ENCODE measurements around the gene ST3GAL4. TPM values are rescaled to one million over a fixed set of nuclear protein-coding genes. Genes with fewer than 3 reads are reported as not detected.
"Not testable (repeated sequence)": the region's sequence is repeated elsewhere in the genome, so short reads cannot be mapped to it uniquely, and the experiment has no call there.

ST3GAL4 gene
- polyA plus RNA-seq, 3 donors, result 16.1 to 22.6 (median 17.0) TPM

DNA sequence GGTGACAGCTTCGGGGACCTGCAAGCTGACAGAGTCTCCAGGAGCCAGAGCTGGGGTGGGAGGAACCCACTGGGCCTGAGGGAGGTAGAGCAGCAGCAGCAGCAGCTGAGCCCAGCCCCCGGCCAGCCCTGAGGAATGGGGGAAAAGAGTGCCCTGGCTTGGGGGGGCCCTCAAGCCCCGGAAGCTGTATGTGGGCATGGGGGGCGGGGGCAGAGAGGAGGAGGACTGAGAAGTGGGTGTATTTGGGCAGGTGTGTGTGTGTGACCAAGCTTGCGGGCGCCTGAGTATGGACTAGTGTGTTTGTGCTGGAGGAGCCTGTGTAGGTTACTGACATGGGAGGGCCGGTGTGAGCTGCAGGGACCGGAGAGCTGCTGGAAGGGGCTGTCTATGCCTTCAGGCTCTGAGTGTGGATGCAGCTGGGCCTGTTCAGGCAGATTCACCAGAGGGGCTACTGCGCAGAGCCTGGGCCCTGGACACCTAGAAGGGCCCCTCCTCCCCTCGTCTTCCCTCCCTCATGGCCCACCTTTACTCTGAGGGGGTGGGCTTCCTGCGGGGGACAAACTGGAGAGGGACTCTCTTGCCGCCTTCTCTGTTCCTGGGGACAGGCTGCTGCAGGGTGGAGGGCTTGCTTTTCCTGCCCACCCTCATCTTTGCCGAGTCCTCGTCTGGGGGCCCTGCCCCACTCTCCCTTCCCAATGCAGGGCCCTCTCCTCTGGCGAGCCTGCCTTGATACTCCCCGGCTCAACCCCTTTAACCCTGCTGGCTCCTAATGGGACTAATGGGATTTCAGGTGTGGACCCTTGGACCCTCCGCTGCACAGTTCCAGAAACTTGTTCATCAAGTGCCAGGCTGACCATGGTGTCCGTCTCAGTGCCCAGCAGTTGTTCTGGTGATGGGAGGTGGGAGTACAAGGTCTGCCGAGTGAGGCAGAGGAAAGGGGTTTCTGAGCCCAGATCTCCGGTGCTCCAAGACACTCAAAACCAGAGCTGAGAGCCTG, 28.2 kb downstream of the ST3GAL4 start:
- DNase-seq, result no peak

DNA sequence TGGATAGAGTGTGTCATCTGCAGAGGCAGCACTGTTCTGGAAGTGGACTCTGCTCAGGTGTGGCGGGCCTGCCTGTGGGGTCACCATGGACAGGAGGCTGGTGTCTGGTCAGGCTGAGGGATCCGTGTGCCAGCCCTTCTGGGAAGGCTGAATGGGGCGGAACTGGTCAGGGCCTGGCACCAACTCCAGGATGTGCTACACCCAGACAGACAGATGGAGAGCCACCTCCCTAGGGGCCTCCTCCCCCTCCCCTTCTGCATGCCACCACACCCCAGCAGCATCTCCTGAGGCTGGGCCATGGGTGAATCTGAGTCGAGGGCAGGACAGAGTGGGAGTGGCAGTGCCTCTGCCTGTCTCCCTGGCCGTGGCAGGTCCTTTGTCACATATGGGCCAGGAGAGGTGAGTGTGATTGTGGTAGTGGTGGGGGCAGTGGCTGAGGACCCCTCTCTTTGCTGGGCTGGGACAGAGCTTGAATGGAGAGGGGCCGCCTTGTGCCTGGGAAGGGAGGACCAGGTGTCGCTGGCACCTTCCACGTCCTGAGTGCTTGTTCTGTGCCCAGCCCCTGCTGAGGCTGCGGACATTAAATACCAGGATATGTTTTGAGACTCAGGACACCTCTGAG, 29.1 kb downstream of the ST3GAL4 start:
- DNase-seq, result no peak

DNA sequence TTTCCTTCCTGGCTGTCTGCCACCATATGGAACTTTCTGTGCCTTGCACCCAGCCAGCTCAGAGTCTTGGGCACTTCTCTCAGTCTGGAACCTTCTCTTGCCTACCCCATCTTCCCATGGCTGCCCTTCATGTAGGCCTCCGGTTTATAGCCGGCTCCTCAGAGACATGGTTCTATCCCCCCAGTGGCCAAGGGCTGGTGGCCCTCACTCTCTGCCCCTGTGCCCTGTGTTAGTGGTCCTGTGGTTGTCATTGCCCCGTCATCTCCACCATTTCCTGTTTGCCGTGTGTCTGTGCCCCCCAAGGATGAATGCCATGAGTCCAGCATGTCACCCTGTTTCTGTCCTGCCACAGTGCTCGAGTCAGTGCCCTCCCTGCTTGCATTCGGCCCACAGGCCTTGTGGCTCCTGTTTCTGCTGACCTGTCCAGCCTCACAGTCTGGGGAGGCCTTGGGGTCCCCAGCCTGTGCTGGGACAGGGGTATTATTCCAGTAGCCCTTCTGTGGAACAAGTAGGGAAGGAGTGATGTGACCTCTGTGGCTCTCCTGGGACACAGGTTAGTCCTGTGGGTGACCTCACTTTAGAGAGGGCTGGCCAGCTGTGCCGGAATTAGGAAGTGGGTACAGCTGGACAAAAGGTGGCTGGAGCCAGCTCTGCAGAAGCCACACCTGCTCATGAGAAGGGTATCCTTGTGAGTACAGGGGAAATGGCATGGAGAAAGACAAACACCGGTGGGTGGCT, 30.7 kb downstream of the ST3GAL4 start:
- no peak for DNase-seq

DNA sequence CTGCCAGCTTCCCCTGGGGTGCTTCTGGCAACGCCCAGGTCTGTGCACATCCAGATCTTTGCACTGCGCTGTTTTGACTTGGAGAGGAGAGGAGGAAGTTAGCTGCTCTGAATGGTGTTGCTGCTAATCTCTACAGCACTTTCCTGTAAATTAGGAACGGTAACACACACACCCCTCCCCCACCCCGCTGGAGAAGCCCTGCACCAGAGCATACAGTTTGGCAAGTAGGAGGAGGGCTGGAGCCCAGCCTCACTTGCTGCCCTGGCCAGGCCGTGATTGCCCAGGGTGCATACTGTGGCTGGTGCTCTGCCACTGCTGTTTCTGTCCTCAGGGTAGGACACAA, 31.2 kb downstream of the ST3GAL4 start:
- DNase-seq, result not testable (repeated sequence)

DNA sequence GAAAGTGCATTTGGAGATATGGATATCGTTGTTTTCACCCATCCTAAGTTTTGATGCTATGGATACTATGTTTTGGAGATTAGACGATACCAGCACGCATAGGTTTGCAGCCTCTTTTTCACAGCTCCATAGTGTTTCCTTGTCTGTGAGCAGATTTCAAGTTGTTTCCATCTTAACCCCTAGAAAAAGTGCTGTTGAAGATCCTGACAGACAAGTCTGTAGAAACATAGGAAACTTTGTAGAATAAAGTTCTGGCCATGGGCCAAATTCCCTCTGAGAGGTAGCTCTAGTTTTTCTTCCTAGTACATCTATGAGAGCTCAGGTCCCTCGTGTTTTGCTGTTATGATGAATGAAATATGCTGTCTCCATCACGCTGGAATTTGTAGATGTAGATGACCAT, 32.4 kb downstream of the ST3GAL4 start:
- DNase-seq, result no peak

DNA sequence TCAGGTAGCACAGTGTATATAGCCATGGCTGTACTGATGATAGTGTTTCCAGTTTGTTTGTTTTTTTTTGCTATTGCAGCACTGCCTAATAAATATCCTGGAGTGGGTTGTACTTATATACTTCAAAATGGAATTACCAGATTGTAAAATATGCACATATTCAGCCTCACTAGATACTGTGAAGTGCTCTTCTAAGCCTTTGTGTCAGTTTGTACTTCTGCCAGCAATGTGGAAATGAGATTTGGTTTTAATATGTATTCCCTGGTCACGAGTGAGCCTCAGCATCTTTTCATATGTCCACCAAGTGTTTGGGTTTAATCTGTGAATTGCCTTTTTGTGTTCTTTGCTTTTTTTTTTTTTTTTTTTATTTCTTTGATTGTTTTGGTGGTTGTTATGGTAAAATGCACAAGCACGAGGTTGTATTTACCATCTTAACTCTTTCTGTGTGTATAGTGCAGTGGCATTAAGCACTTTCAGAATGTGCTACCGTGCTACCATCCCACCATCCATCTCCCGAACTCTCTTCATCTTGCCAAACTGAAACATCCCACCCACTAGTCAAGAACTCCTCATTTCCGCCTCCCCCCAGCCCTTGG, 34.9 kb downstream of the ST3GAL4 start:
- DNase-seq, result no peak

DNA sequence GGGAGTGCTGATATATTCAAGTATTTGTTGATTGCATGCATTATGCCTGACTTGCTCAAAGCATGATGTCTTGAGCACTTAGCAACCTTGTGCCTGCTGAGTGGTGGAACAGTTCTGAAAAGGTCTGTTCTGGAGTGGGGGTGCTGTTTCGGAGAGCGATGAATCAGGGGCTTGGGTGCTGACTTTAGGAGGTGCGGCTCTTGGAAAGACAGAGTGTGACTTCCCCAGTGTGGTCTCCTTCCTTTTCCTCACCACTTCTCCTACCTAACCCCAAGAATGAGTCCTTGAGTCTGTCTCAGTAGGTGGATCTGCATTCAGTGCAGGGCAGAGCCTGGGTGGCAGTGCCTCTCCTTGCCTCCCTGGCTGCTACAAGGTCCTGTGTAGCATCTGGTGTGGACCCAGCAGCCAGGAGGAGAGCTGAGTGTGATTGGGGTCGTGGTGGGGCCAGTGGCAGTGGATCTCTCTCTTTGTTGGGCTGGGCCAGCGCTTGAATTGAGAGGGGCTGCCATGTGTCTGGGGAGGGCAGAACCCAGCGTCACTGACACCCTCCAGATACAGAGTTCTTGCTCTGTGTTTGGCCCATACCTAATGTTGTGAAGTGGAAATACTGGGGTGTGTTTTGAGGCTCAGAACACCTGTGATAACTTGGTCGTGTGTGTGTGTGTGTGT, 35.9 kb downstream of the ST3GAL4 start:
- DNase-seq, result no peak

DNA sequence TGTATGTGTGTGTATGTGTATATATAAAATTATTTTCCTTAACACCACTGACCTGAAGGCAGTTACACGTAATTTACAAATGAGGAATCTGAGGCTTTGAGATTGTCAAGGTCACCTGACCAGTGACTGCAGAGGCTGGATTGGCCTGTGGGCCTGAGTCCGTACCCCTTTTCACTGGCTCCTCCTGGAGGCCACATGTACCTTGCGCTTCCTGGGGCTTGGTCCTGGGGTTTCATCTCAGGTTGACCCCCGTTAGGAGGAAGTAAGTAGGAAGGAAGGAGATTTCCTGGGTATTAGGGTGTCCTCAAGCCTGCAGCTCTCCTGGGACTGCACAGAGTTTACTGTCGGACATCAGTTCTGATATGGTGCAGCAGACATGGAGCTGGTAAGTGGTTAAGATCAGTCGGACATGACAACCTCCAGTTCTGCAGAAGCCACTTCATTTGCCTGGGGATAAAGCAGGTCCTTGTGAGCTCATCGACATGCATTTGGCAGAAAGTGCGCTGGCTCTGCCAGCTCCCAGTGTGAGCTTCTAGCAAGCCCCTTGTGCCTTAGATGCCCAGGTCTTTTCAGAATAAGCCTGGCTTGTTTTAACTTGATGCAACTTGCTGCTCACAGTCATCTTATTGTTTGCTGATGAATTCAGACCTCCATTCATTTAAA, 36.6 kb downstream of the ST3GAL4 start:
- DNase-seq, result no peak

DNA sequence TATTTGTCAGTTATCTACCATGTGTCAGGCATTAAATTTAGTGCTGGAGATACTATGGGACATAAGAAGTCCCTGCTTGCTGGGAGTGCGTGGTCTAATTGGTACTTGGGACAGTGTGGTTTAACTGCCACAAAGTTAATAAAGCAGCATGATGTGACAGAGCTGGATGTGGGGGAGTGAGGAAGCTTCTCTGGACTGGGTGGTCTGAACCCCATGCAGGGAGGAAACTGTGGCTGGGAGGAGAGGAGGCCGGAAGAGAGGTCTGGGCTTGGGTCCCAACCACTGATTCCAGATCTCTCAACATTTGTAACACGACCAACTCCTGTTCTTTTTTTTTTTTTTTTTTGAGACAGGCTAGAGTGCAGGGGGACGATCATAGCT, 37.1 kb downstream of the ST3GAL4 start:
- DNase-seq, result no peak

DNA sequence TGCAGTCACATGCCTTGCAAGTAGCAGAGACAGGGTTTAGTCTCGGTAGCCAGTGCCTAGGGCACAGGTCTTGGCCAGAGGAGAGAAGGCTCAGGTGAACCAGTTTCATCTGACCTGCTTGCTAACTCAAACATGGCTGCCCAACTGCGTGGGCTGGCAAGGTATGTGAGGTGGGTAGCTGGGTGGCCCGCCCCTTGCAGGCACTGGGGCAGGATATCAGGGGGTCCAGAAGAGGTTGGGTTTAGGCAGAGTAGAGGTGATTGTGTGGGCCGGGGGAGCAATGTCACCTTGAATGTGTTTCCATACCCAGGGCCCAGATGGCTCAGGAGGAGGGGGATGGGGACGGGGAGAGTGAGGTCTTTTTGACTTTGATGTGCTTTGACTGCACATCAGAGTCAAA, 37.7 kb downstream of the ST3GAL4 start:
- DNase-seq, result no peak

DNA sequence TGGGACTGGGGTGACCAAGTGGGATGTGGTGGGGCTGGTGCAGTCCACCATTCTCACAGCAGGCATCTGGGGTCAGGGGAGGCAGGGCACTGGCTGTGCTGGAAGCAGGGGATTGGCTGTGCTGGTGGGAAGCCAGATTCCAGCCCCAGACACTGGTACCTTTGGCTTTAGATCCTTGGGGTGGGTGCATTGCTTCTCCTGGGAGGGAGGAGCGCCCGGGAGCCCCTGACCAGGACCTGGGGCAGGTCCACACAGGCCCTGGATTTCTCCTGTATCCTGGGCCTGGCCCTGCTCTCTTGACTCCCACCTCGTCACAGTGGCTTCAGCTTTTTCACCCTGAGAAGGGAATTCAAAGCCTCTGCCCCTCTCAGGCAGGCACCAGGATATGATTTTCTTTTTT, 38.5 kb downstream of the ST3GAL4 start:
- no peak for DNase-seq

DNA sequence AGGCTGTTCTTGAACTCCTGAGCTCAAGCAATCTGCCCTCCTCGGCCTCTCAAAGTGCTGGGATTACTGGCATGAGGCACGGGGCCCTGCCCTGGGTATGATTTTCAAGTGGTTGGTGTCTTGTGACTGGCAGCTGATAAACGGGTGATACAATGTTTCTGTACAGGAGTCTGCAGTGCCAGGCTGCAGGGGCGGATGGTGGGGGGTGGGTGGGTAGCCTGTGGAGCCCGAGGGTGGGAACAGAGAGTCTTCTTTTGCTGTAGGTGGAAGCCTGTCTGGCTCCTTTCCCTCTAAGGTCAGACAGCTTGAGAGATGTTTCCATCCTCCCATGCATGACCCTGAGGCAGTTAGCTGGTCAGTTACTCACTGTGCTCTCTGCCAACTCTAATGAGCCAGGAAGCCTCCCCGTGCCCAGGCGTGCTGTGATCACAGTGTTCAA, 39.2 kb downstream of the ST3GAL4 start:
- DNase-seq, result not testable (repeated sequence)

DNA sequence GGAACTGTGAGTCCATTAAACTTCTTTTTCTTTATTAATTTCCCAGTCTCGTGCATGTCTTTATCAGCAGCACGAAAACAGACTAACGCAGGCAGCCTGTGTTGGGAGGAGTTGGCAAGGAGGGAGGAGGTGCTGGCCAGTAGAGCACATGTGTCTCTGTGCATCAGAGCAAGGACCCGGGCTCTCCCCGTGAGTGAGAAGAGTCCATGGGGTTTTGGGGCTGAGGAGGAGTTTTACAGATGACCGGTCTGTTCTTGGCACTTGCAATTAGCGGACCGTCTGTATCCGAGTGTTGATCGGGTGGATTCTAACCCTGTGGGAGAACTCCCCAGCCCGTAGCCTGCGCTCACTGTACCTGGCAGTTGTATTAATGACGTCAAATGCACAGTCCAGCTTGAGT, 40.3 kb downstream of the ST3GAL4 start:
- not testable (repeated sequence) for DNase-seq

DNA sequence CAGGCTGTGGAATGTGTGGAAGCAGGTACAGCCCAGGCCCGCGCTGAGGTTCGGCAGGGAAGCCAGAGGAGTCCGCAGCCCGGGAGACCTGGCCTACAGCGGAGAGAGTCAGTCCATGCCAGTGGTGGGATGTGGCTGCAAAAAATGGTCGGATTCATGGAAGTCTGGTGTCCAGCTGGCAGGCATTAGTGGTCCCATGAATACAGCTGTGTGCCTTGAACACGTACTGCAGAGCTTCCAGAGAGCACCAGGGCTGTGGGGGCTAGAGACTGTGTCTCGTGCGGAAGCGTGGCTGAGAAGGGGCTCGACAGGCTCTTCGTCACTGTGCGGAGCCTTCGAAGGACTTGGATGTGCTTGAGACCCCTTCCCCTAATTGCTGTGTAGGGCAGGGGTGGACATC, 40.8 kb downstream of the ST3GAL4 start:
- not testable (repeated sequence) for DNase-seq

DNA sequence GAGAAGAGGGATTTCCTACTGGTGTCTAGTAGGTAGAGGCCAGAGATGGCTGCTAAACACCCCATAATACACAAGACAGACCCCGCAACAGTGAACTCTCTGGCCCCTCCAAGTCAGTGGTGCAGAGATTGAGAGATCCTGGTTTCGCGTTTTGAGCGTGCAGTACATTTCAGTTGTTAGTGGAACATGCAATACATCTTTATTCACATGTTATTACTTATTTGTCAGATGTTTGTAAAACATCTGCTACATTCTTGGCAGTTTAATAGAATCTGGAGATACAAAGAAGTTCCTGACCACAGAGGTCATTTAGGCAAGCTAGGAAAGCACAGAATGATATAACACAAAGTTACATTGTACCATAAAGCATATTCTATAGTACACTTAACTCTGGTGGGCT, 41.5 kb downstream of the ST3GAL4 start:
- no peak for DNase-seq

DNA sequence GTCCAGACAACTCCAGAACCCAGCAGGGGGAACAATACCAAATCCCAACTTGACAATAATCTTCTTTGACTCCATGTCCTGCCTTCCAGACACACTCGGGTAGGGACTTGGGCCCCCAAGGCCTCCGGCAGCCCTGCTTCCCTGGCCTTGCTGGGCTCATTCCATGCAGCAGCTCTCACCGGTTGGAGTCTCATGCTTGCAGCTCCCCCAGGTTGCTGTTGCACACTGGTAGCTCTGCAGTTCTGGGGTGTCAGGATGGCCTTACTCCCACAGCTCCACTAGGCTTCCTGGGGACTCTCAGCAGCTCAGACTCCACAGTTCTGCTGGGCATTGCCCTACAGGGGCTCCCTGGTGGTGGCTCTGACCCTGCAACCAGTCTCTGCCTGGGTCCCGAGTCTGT, 42.8 kb downstream of the ST3GAL4 start:
- DNase-seq, result no peak

DNA sequence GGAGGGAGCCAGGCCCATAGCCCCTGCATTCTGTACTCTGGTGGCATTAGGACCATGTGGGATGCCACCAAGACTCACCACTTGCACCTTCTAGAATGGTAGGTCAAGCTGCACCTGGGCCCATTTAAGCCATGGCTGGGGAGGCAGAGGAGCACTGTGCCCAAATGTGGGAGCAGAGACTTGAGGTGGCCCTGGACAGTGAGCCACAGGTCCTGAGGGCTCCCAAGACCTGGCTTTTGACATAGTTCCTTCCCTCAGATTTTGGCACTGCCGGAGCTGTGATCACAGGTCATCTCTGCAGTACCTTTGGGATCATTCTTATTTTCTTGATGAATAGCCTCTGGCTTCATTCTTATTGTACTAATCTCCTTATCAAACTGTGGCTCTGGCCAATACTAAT, 43.2 kb downstream of the ST3GAL4 start:
- DNase-seq, result no peak

DNA sequence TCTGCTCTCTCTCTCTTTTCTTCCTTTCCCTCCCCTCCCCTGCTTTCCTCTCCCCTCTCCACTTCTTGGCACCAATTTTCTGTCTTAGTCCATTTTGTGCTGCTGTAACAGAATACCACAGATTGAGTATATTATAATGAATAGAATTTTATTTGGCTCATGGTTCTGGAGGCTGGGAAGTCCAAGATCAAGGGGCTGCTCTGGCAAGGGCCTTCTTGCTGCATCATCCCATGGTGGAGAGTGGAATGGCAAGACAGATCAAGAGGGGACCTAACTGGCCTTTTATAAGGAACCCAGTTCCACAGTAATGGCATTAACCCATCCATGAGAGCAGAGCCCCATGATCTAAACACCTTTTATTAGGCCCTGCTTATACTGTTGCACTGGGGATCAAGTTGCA, 44.5 kb downstream of the ST3GAL4 start:
- no peak for DNase-seq

DNA sequence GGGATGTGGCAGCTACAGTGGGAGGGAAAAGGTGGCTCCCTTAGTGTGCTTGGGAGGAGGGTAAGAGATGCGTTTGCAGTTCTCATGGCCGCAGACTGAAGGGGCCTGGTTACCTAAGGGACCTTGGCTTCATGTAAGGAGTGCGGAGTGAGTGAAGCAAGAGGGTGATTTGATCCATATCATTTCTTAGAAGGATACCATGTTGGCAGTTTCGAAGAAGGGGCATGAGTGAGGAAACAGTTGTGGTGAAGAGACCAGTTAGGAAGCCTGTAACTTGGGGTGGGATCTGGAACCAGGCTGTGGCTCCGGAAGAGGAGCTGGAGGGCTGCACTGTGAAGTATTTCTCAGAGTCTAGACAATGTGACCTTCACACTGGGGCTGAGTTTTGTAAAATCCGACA, 45.0 kb downstream of the ST3GAL4 start:
- DNase-seq, result no peak

DNA sequence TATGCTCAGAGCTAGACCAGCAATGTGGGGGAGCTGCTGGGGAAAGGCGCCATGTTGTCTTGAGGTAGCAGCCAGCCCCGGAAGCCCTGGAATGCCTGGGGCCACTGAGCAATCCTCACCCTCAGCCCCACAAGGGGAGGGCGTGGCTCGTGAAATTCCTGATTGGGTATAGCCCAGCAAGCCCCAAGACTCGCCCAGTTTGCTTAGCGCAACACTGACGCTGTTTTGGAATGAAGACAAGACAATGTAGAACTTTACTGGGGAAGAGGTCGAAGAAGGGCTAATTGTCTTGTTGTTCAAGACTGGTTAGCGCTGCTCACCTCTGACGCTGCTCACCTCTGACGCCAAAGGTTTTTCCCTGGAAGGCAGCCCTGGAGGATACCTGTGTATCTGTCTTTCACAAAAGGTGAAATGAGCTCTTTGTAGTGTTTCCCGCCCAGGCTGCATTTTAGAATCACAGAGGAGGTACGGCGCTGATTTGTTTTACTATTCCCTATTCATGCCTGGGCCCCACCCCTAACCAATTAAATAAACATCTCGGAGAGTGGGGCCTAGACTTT, 47.6 kb downstream of the ST3GAL4 start:
- no peak for DNase-seq

DNA sequence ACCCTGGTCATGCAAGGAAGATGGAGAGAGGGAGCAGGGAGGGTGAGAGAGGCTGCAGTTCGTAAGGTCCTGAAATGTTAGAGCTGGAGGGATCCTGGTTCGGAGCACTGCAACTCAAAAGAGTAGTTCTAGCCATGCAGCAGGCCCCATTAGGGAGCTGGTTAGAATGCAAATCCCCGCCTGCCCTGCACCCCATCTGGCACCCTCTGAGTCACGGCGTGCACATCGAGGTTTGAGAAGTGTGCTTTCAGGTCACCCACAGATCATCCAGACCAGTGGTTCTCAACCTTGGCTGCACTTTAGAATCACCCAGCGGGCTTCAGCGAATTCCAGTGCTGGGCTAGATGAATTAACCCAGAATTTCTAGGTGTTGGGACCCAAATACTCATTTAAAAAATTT, 48.2 kb downstream of the ST3GAL4 start:
- no peak for DNase-seq
